HG03135 (cell line): ENCODE measurements around the gene RUNDC1.

Experiments
- ATAC-seq: cut with Tn5 transposase; IDR thresholded peaks from one replicate; pipeline ENCODE4 v1.9.1; 2021; ENCODE audit warnings: mild to moderate bottlenecking, moderate library complexity; ENCODE audit not compliant: unreplicated experiment

The RUNDC1 gene

GRCh38 chr17:43016216-43016615 is 35.9 kb downstream of the RUNDC1 start:
- ATAC-seq: no peak

GRCh38 chr17:43018008-43018853 is 37.9 kb downstream of the RUNDC1 start:
- no peak for ATAC-seq

GRCh38 chr17:43018932-43019331 is 38.6 kb downstream of the RUNDC1 start:
- ATAC-seq: no peak

- ATAC-seq: no peak
These were observed 39.1 kb downstream of the RUNDC1 start for GRCh38 chr17:43019418-43019817.

GRCh38 chr17:43020030-43020621 is 39.8 kb downstream of the RUNDC1 start:
- ATAC-seq: no peak

GRCh38 chr17:43020789-43021740 is 40.7 kb downstream of the RUNDC1 start:
- no peak for ATAC-seq

- no peak for ATAC-seq
These were observed 41.6 kb downstream of the RUNDC1 start, which contains the start of gene VAT1 for GRCh38 chr17:43021741-43022512. Gene VAT1 (minus strand): TSS chr17:43022385. CDS start chr17:43022322, 63 bp downstream.

GRCh38 chr17:43024407-43025289 is 44.3 kb downstream of the RUNDC1 start, which contains the start of gene RND2:
Gene RND2 (plus strand): TSS chr17:43025231. CDS start chr17:43025348, 117 bp downstream.
- ATAC-seq: peak; percentile 47

GRCh38 chr17:43025290-43025657 is 44.9 kb downstream of the RUNDC1 start:
- ATAC-seq: no peak

GRCh38 chr17:43025766-43026537 is 45.6 kb downstream of the RUNDC1 start:
- ATAC-seq: no peak

- ATAC-seq: no peak
These were observed 46.2 kb downstream of the RUNDC1 start for GRCh38 chr17:43026595-43026994.

GRCh38 chr17:43027091-43028032 is 47.0 kb downstream of the RUNDC1 start:
- ATAC-seq: no peak

- ATAC-seq: no peak
These were observed 48.0 kb downstream of the RUNDC1 start for GRCh38 chr17:43028221-43028861.

- ATAC-seq: no peak
These were observed 49.9 kb downstream of the RUNDC1 start for GRCh38 chr17:43030137-43030767.

GRCh38 chr17:43031666-43032065 is 51.3 kb downstream of the RUNDC1 start:
- no peak for ATAC-seq
